Memory B cell (primary cell): ENCODE measurements around the gene TCERG1L.

Source experiments
- ATAC-seq: fragments of 150-1000 bp; cut with Tn5 transposase; 2 replicates; pipeline ENCODE4 v1.10.0; 2021; ENCODE audit warnings: low read depth, mild to moderate bottlenecking, moderate library complexity
- DNase-seq, 2 donors: peaks; one replicate each; pipeline ENCODE4 v3.0.0; 2022; ENCODE audit warnings: low spot score in 2 of 2
- H3K27ac Mint-ChIP-seq: one replicate; pipeline ENCODE4 v1.8.0; 2022; ENCODE audit warnings: mild to moderate bottlenecking, moderate library complexity, mixed read lengths
- H3K27me3 Mint-ChIP-seq: one replicate; pipeline ENCODE4 v1.8.0; 2022; ENCODE audit warnings: mixed read lengths
- H3K36me3 Mint-ChIP-seq: one replicate; pipeline ENCODE4 v1.8.0; 2022; ENCODE audit warnings: mild to moderate bottlenecking, mixed read lengths
- H3K4me1 Mint-ChIP-seq: one replicate; pipeline ENCODE4 v1.8.0; 2022; ENCODE audit warnings: mixed read lengths
- H3K4me3 Mint-ChIP-seq: one replicate; pipeline ENCODE4 v1.8.0; 2022; ENCODE audit warnings: mild to moderate bottlenecking, moderate library complexity, mixed read lengths
- H3K9me3 Mint-ChIP-seq: one replicate; pipeline ENCODE4 v1.8.0; 2022; ENCODE audit warnings: mixed read lengths

TCERG1L gene

GRCh38 chr10:131044379-131045111, 267.0 kb downstream of the TCERG1L start:
- H3K36me3 Mint-ChIP-seq, result no peaks in the 10 kb centered on the region
- peaks cover 9% of the 10 kb centered on the region for H3K9me3 Mint-ChIP-seq
- no peaks in the 10 kb centered on the region for H3K27me3 Mint-ChIP-seq
- H3K4me3 Mint-ChIP-seq, result no peak overlapping the region
- no peak for ATAC-seq
- no peaks in the 10 kb centered on the region for H3K4me1 Mint-ChIP-seq
- no peak for DNase-seq
- no peak overlapping the region for H3K27ac Mint-ChIP-seq

DNA sequence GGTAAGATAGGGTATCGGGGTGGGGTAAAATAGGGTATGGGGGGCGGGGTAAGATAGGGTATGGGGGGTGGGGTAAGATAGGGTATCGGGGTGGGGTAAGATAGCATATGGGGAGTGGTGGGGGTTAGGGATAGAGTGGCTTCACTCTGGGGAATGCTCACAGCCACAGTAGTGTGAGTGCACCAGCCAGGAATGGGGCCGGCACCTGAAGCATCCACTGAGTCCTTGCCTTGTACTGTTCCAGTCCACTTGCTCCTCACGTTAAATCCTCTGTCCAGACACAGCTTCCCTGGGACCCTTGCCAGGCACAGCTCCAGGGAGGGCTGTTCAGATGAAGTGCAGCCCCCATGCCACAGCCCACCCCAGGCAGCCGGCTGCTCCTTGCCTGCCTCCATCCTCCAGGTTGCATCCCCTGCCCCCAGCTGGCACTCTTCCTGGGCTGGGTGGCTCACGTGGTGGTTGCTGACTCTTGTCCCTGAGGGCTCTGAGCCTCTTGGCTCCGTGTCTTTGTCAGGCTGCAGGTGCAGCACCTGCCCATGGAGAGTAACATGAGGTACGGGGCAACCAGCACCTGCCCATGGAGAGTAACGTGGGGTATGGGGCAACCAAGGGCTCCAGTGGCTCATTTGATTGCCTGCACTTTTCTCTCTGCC, 268.4 kb downstream of the TCERG1L start:
- Mint-ChIP-seq H3K27ac (no peak overlapping the region), H3K27me3 (no peaks in the 10 kb centered on the region), H3K4me3 (no peak overlapping the region), H3K9me3 (peaks cover 9% of the 10 kb centered on the region), H3K36me3 (no peaks in the 10 kb centered on the region), H3K4me1 (no peaks in the 10 kb centered on the region)
- no peak for DNase-seq
- no peak for ATAC-seq
